H9 (cell line): ENCODE measurements around the gene SLC25A29. TPM values are rescaled to one million over a fixed set of nuclear protein-coding genes. Genes with fewer than 3 reads are reported as not detected.

Experiments used
- DNase-seq: peaks from one replicate; pipeline ENCODE4 v3.0.0-alpha.2; 2017
- H2AFZ ChIP-seq: one replicate; pipeline ENCODE4 v1.6.1; 2013; ENCODE audit warnings: mild to moderate bottlenecking, low read length, control low read depth, moderate library complexity
- H2AK5ac ChIP-seq: 2 replicates; pipeline ENCODE4 v1.6.1; 2013; ENCODE audit warnings: low read length, control low read depth, mixed read lengths; ENCODE audit not compliant: insufficient read length
- H2BK120ac ChIP-seq: one replicate; pipeline ENCODE4 v1.6.1; 2013; ENCODE audit warnings: low read depth, mild to moderate bottlenecking, low read length, control low read depth, inconsistent platforms; ENCODE audit not compliant: poor library complexity, severe bottlenecking
- H2BK12ac ChIP-seq: 2 replicates; pipeline ENCODE4 v1.6.1; 2013; ENCODE audit warnings: low read length, control low read depth, mixed read lengths, low read depth; ENCODE audit not compliant: insufficient read length
- H2BK15ac ChIP-seq: 2 replicates; pipeline ENCODE4 v1.6.1; 2013; ENCODE audit warnings: low read depth, low read length, control low read depth
- H2BK20ac ChIP-seq: one replicate; pipeline ENCODE4 v1.6.1; 2013; ENCODE audit warnings: low read depth, mild to moderate bottlenecking, low read length, control low read depth, inconsistent platforms; ENCODE audit not compliant: poor library complexity, severe bottlenecking
- H2BK5ac ChIP-seq: 2 replicates; pipeline ENCODE4 v1.6.1; 2013; ENCODE audit warnings: low read length, control low read depth, mixed read lengths; ENCODE audit not compliant: insufficient read length
- H3K14ac ChIP-seq: 2 replicates; pipeline ENCODE4 v1.6.1; 2013; ENCODE audit warnings: low read length, control low read depth; ENCODE audit not compliant: insufficient read depth
- H3K18ac ChIP-seq: 2 replicates; pipeline ENCODE4 v1.6.1; 2013; ENCODE audit warnings: low read depth, mild to moderate bottlenecking, mixed read lengths, low read length, control low read depth; ENCODE audit not compliant: insufficient read length
- H3K23ac ChIP-seq: 2 replicates; pipeline ENCODE4 v1.6.1; 2013; ENCODE audit warnings: low read length, control low read depth, mixed read lengths, low read depth; ENCODE audit not compliant: insufficient read length
- H3K23me2 ChIP-seq: 2 replicates; pipeline ENCODE4 v1.6.1; 2013; ENCODE audit warnings: low read depth, mild to moderate bottlenecking, mixed read lengths, low read length, control low read depth; ENCODE audit not compliant: insufficient read length, poor library complexity, severe bottlenecking
- H3K27ac ChIP-seq: 2 replicates; pipeline ENCODE4 v1.5.1; 2013; ENCODE audit warnings: low read length, control low read depth, mixed read lengths, low read depth; ENCODE audit not compliant: insufficient read length
- H3K27me3 ChIP-seq: 2 replicates; pipeline ENCODE4 v1.6.1; 2013; ENCODE audit warnings: low read length, control low read depth, inconsistent platforms; ENCODE audit not compliant: insufficient read depth
- H3K4ac ChIP-seq: 2 replicates; pipeline ENCODE4 v1.6.1; 2013; ENCODE audit warnings: low read depth, mild to moderate bottlenecking, control low read depth, inconsistent platforms, low read length, moderate library complexity
- H3K4me1 ChIP-seq: 2 replicates; pipeline ENCODE4 v1.6.1; 2013; ENCODE audit warnings: low read length, control low read depth, inconsistent platforms; ENCODE audit not compliant: insufficient read depth
- H3K4me2 ChIP-seq: 2 replicates; pipeline ENCODE4 v1.6.1; 2013; ENCODE audit warnings: low read length, control low read depth, mixed read lengths; ENCODE audit not compliant: insufficient read length, insufficient read depth
- H3K56ac ChIP-seq: 2 replicates; pipeline ENCODE4 v1.6.1; 2013; ENCODE audit warnings: low read depth, mild to moderate bottlenecking, mixed read lengths, low read length, control low read depth; ENCODE audit not compliant: insufficient read length
- H3K79me1 ChIP-seq: 2 replicates; pipeline ENCODE4 v1.6.1; 2013; ENCODE audit warnings: low read depth, mild to moderate bottlenecking, moderate library complexity, low read length, control low read depth, inconsistent platforms; ENCODE audit not compliant: insufficient read depth, poor library complexity, severe bottlenecking
- H3K79me2 ChIP-seq: 2 replicates; pipeline ENCODE4 v1.6.1; 2013; ENCODE audit warnings: low read length, control low read depth, inconsistent platforms; ENCODE audit not compliant: insufficient read depth
- H3K9ac ChIP-seq: 2 replicates; pipeline ENCODE4 v1.6.1; 2013; ENCODE audit warnings: low read length, control low read depth, mixed read lengths; ENCODE audit not compliant: insufficient read length; ENCODE audit errors: extremely low read depth
- H3K9me3 ChIP-seq: one replicate; pipeline ENCODE4 v1.6.1; 2013; ENCODE audit warnings: low read depth, low read length, inconsistent platforms; ENCODE audit not compliant: control insufficient read depth
- H3T11ph ChIP-seq: one replicate; pipeline ENCODE4 v1.6.1; 2013; ENCODE audit warnings: mild to moderate bottlenecking, low read length, control low read depth, inconsistent platforms
- H4K20me1 ChIP-seq: one replicate; pipeline ENCODE4 v1.6.1; 2013; ENCODE audit not compliant: control insufficient read depth, insufficient read length, insufficient read depth
- H4K5ac ChIP-seq: 2 replicates; pipeline ENCODE4 v1.6.1; 2013; ENCODE audit warnings: low read depth, mild to moderate bottlenecking, mixed read lengths, low read length, control low read depth; ENCODE audit not compliant: insufficient read length
- H4K8ac ChIP-seq: replicated peaks from 2 replicates; pipeline ENCODE4 v1.6.1; 2013; ENCODE audit warnings: low read length, control low read depth, mixed read lengths, low read depth; ENCODE audit not compliant: insufficient read length
- H4K91ac ChIP-seq: 2 replicates; pipeline ENCODE4 v1.6.1; 2013; ENCODE audit warnings: low read depth, mild to moderate bottlenecking, moderate library complexity, mixed read lengths, low read length, control low read depth; ENCODE audit not compliant: insufficient read length
- H3K27ac Mint-ChIP-seq, 3 experiments: 2 replicates in 2 of 3; 3 replicates in 1 of 3; pipeline ENCODE4 v1.8.0; 2020 to 2021; ENCODE audit warnings: mixed read lengths in 3 of 3, mild to moderate bottlenecking in 1 of 3, moderate library complexity in 1 of 3
- H3K27me3 Mint-ChIP-seq: 2 replicates; pipeline ENCODE4 v1.8.0; 2021; ENCODE audit warnings: low read depth, mild to moderate bottlenecking, moderate library complexity, mixed read lengths
- H3K36me3 Mint-ChIP-seq, 3 experiments: 2 replicates in 2 of 3; 3 replicates in 1 of 3; pipeline ENCODE4 v1.8.0; 2020 to 2021; ENCODE audit warnings: low read depth in 3 of 3, mixed read lengths in 3 of 3; ENCODE audit not compliant: insufficient read depth in 1 of 3
- H3K4me1 Mint-ChIP-seq, 2 experiments: 2 replicates each; pipeline ENCODE4 v1.8.0; 2020; ENCODE audit warnings: mixed read lengths in 2 of 2
- H3K4me3 Mint-ChIP-seq, 2 experiments: 2 replicates in 1 of 2; 3 replicates in 1 of 2; pipeline ENCODE4 v1.8.0; 2020 to 2021; ENCODE audit warnings: mild to moderate bottlenecking in 2 of 2, mixed read lengths in 2 of 2, moderate library complexity in 1 of 2
- H3K9me3 Mint-ChIP-seq, 2 experiments: 2 replicates in 1 of 2; 3 replicates in 1 of 2; pipeline ENCODE4 v1.8.0; 2020; ENCODE audit warnings: mild to moderate bottlenecking in 2 of 2, mixed read lengths in 2 of 2, moderate library complexity in 1 of 2
- CTCF ChIP-seq: fragments of 200-600 bp; sonication (generic); conservative IDR thresholded peaks from 3 replicates; pipeline ENCODE4 v1.8.0; 2021; ENCODE audit warnings: antibody characterized with exemption, mild to moderate bottlenecking
- total RNA-seq: library from RNA; stranded (reverse); gene quantifications from 2 replicates; pipeline ENCODE4 v1.2.1, GENCODE V29; 2021

The SLC25A29 gene
- total RNA-seq, 1 experiment from 2014 or later: 175 TPM

GRCh38 chr14:100252684-100253083, 53.6 kb downstream of the SLC25A29 start:
- Histone ChIP-seq H3K23me2 (no peaks in the 10 kb centered on the region), H2AFZ (no peak overlapping the region), H3K27ac (no peak overlapping the region), H3K4me1 (no peaks in the 10 kb centered on the region), H4K20me1 (no peaks in the 10 kb centered on the region), H2BK12ac (no peak overlapping the region), H3K4me2 (no peak overlapping the region), H3K56ac (no peak overlapping the region), H4K8ac (no peak overlapping the region), H2BK15ac (no peak overlapping the region), H3K4ac (no peak overlapping the region), H3K23ac (no peak overlapping the region), H2AK5ac (no peak overlapping the region), H3K9me3 (no peaks in the 10 kb centered on the region), H3K14ac (no peak overlapping the region), H2BK5ac (no peak overlapping the region), H3K18ac (no peak overlapping the region), H4K91ac (no peak overlapping the region), H3K9ac (no peak overlapping the region), H4K5ac (no peak overlapping the region), H2BK20ac (no peak overlapping the region), H2BK120ac (no peak overlapping the region), H3K79me2 (peaks cover 78% of the 10 kb centered on the region), H3T11ph (no peak overlapping the region), H3K27me3 (no peaks in the 10 kb centered on the region), H3K79me1 (peaks cover 5% of the 10 kb centered on the region)
- no peak for TF ChIP-seq CTCF
- H3K27me3 Mint-ChIP-seq: no peaks in the 10 kb centered on the region
- DNase-seq: no peak
- peaks cover 12 to 13% of the 10 kb centered on the region in 2 experiments for H3K4me1 Mint-ChIP-seq
- no peaks in the 10 kb centered on the region for H3K9me3 Mint-ChIP-seq
- no peak overlapping the region for H3K27ac Mint-ChIP-seq
- H3K36me3 Mint-ChIP-seq: peaks cover 2 to 5% (median 3%) of the 10 kb centered on the region in 3 experiments; a peak in 5 of 7 replicates
- H3K4me3 Mint-ChIP-seq: no peak overlapping the region
